Measurements from ENCODE around the gene NTM. TPM values are rescaled to one million over a fixed set of nuclear protein-coding genes. Genes with fewer than 3 reads are reported as not detected.

NTM gene
- total RNA-seq, 2 donors from 2014 or later, result 0.26 to 3.6 TPM

DNA sequence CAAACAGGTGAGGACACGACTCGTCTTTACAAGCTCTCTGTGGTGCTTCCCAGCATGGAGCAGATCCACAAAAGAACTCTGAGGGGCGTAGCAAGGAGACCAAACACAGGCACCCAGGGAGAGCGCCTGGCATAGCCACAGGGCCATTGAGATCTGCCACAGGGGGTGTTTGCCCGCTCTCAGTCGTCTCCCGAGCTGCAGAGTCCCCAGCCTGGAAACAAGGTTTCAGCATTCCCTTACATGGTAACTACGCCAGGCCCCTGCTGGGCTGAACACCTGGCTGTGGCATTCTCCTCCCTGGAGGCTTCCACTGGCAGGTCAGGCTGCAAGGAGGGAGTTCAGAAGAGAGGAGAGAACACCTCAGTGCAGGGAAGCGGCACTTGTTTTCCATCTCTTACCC lies 962.1 kb downstream of the NTM start:
- Histone ChIP-seq H3K9me3 (no peaks in the 10 kb centered on the region), H3K27me3 (no peaks in the 10 kb centered on the region), H3K4me3 (no peak overlapping the region), H3K27ac (no peak overlapping the region), H3K4me1 (no peaks in the 10 kb centered on the region), H3K36me3 (replicated peaks in 1 of 2; ENCODE audit: insufficient read depth in 1 of 2, low read depth in 2 of 2) (no peaks in the 10 kb centered on the region)
- DNase-seq (no peak), ATAC-seq (no peak)
- intact Hi-C loops (cut with DNase I), result no loop called here
- 44 to 45% methylated on average over 7 to 9 of the region's 9 CpGs for WGBS, 2 donors
- TF ChIP-seq POLR2A (IDR thresholded peaks at IDR 0.05) (no peak), CTCF (IDR thresholded peaks at IDR 0.05) (no peak)

DNA sequence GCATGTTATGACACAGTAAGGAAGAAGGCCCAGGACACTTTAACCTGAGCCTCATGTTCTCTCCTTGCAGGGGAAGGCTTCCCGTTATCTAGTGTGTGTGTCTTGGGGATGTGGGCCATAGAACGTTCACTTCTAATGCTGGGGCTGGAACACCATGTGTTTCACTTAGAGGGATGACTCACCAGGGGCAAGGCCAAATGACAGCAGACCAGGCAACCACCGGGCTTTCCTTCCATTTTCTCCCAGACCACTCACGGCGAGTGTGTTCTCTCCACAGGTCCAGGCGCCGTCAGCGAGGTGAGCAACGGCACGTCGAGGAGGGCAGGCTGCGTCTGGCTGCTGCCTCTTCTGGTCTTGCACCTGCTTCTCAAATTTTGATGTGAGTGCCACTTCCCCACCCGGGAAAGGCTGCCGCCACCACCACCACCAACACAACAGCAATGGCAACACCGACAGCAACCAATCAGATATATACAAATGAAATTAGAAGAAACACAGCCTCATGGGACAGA lies 964.4 kb downstream of the NTM start:
- H3K9me3 ChIP-seq, result no peaks in the 10 kb centered on the region
- TF ChIP-seq CTCF (IDR thresholded peaks at IDR 0.05), result no peak
- TF ChIP-seq POLR2A (IDR thresholded peaks at IDR 0.05), result no peak
- H3K36me3 ChIP-seq (replicated peaks in 1 of 2; ENCODE audit: insufficient read depth in 1 of 2, low read depth in 2 of 2), result no peaks in the 10 kb centered on the region
- no peak for DNase-seq
- ATAC-seq, result no peak
- H3K4me3 ChIP-seq, result no peak overlapping the region
- intact Hi-C loops (cut with DNase I), result no loop called here
- WGBS, 2 donors, result 80 to 82% methylated on average over 15 of the region's 15 CpGs
- no peak overlapping the region for H3K27ac ChIP-seq
- no peaks in the 10 kb centered on the region for H3K4me1 ChIP-seq
- H3K27me3 ChIP-seq, result no peaks in the 10 kb centered on the region

DNA sequence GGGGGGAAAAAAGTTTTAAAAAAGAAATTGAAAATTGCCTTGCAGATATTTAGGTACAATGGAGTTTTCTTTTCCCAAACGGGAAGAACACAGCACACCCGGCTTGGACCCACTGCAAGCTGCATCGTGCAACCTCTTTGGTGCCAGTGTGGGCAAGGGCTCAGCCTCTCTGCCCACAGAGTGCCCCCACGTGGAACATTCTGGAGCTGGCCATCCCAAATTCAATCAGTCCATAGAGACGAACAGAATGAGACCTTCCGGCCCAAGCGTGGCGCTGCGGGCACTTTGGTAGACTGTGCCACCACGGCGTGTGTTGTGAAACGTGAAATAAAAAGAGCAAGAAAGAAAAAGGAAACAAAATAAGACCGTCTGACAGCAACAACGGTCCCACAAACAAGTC lies 964.9 kb downstream of the NTM start:
- Histone ChIP-seq H3K36me3 (replicated peaks in 1 of 2; ENCODE audit: insufficient read depth in 1 of 2, low read depth in 2 of 2) (no peaks in the 10 kb centered on the region), H3K27me3 (no peaks in the 10 kb centered on the region), H3K9me3 (no peaks in the 10 kb centered on the region), H3K4me1 (no peaks in the 10 kb centered on the region), H3K27ac (no peak overlapping the region), H3K4me3 (no peak overlapping the region)
- intact Hi-C loops (cut with DNase I), result no loop called here
- DNase-seq (no peak), ATAC-seq (no peak)
- no peak for TF ChIP-seq POLR2A (IDR thresholded peaks at IDR 0.05)
- no peak for TF ChIP-seq CTCF (IDR thresholded peaks at IDR 0.05)
- 66 to 75% methylated on average over 14 of the region's 14 CpGs for WGBS, 2 donors

DNA sequence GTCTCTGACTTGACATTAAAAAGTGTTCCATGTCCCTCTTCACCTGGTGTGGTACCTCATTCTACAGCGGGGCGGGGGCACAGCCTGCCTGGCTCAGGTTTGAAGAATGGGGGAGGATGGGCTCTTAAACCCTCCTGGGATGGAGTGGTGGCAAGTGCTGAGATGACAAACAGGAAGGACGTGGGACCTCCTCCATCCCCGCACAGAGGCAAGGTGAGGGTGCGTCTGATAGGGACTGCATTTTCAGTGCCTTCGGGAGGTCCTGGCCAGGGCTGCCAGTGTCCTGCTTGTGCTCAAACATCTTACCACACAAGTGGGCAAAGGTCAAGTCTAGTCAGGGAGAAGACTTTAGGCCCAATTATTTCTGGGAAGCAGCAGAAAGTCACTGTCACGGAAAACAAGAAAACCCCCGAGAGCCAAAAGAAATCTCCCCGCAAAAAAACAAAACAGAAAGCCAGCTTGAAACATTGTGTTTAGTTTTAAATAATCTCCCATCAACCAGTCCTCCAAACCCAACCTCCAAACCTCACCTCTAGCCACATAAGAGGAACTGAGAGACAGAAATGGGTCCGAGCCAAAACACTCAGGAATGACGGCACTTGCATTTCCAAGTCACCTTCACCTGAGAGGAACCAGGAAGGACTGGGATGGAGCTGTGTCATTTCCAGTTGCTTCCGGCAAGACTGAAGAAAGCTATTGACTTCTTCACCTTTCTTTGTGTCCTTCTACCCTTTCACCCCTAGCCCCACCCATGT lies 966.5 kb downstream of the NTM start:
- TF ChIP-seq CTCF (IDR thresholded peaks at IDR 0.05) (no peak), POLR2A (IDR thresholded peaks at IDR 0.05) (no peak)
- intact Hi-C loops (cut with DNase I), result no loop called here

More for the DNA sequence above, 966.5 kb downstream of the NTM start:
- Histone ChIP-seq H3K36me3 (replicated peaks in 1 of 2; ENCODE audit: insufficient read depth in 1 of 2, low read depth in 2 of 2) (no peaks in the 10 kb centered on the region), H3K27ac (no peak overlapping the region), H3K27me3 (no peaks in the 10 kb centered on the region), H3K9me3 (no peaks in the 10 kb centered on the region), H3K4me3 (no peak overlapping the region), H3K4me1 (no peaks in the 10 kb centered on the region)
- 77 to 81% methylated on average over 12 of the region's 12 CpGs for WGBS, 2 donors
- ATAC-seq (no peak), DNase-seq (no peak)
